Loucy (cell line): ENCODE data around the gene GAS7.

ENCODE experiments used
- H2AFZ ChIP-seq: fragments of 200-600 bp; sonication (generic); 2 replicates; pipeline ENCODE4 v1.6.0; 2016; ENCODE audit warnings: antibody characterized with exemption, mild to moderate bottlenecking, low read length, moderate library complexity
- H3F3A ChIP-seq: fragments of 200-600 bp; 2 replicates; pipeline ENCODE4 v1.6.0; 2016; ENCODE audit warnings: antibody characterized with exemption, low read depth, mild to moderate bottlenecking
- H3K27me3 ChIP-seq: fragments of 200-600 bp; sonication (generic); 2 replicates; pipeline ENCODE4 v1.6.1; 2014; ENCODE audit warnings: low read length, mild to moderate bottlenecking; ENCODE audit not compliant: insufficient read depth, poor library complexity, severe bottlenecking
- H3K36me3 ChIP-seq: fragments of 200-600 bp; sonication (generic); 2 replicates; pipeline ENCODE4 v1.6.1; 2016; ENCODE audit warnings: low read length; ENCODE audit not compliant: insufficient read depth
- H3K4me1 ChIP-seq: fragments of 200-600 bp; sonication (generic); 2 replicates; pipeline ENCODE4 v1.5.1; 2014; ENCODE audit warnings: low read length, mild to moderate bottlenecking; ENCODE audit not compliant: insufficient read depth, poor library complexity, severe bottlenecking
- H3K4me2 ChIP-seq: fragments of 200-600 bp; sonication (generic); 2 replicates; pipeline ENCODE4 v1.6.0; 2014; ENCODE audit warnings: antibody characterized with exemption, low read length, low read depth, mild to moderate bottlenecking; ENCODE audit not compliant: poor library complexity, severe bottlenecking
- H3K4me3 ChIP-seq: fragments of 200-600 bp; sonication (generic); 2 replicates; pipeline ENCODE4 v1.5.1; 2014; ENCODE audit warnings: low read length, mild to moderate bottlenecking, mixed read lengths; ENCODE audit not compliant: poor library complexity, severe bottlenecking
- H3K79me2 ChIP-seq: fragments of 200-600 bp; sonication (generic); 2 replicates; pipeline ENCODE4 v1.6.1; 2014; ENCODE audit warnings: low read length; ENCODE audit not compliant: insufficient read depth
- H3K9ac ChIP-seq: fragments of 200-600 bp; sonication (generic); 2 replicates; pipeline ENCODE4 v1.6.0; 2014; ENCODE audit warnings: mild to moderate bottlenecking, low read depth, low read length, moderate library complexity; ENCODE audit not compliant: poor library complexity, severe bottlenecking
- H3K9me2 ChIP-seq: fragments of 200-600 bp; sonication (generic); replicated peaks from 2 replicates; pipeline ENCODE4 v1.6.1; 2016; ENCODE audit warnings: low read depth, low read length, mixed read lengths
- H3K9me3 ChIP-seq: fragments of 200-600 bp; sonication (generic); 2 replicates; pipeline ENCODE4 v1.6.1; 2014; ENCODE audit warnings: mild to moderate bottlenecking, antibody characterized with exemption, low read length, low read depth; ENCODE audit not compliant: insufficient read depth
- H4K20me1 ChIP-seq: fragments of 200-600 bp; sonication (generic); 2 replicates; pipeline ENCODE4 v1.6.0; 2014; ENCODE audit warnings: antibody characterized with exemption, low read length, mild to moderate bottlenecking; ENCODE audit not compliant: insufficient read depth, poor library complexity, severe bottlenecking
- CTCF ChIP-seq: fragments of 200-600 bp; sonication (generic); conservative IDR thresholded peaks from 2 replicates; pipeline ENCODE4 v1.5.1; 2014; ENCODE audit warnings: mild to moderate bottlenecking, antibody characterized with exemption, low read length
- EZH2phosphoT487 ChIP-seq: fragments of 200-600 bp; IDR thresholded peaks from 2 replicates; pipeline ENCODE4 v1.6.1; 2018; ENCODE audit warnings: antibody characterized with exemption, mild to moderate bottlenecking, moderate library complexity, borderline replicate concordance

Gene GAS7

GRCh38 chr17:9999919-10000695 is 198.3 kb downstream of the GAS7 start:
- peaks cover 55% of the 10 kb centered on the region for H3K79me2 ChIP-seq
- no peak for TF ChIP-seq CTCF
- TF ChIP-seq EZH2phosphoT487 = no peak
- no peaks in the 10 kb centered on the region for H3K27me3 ChIP-seq
- H3F3A ChIP-seq = no peaks in the 10 kb centered on the region
- no peaks in the 10 kb centered on the region for H3K9me3 ChIP-seq
- no peaks in the 10 kb centered on the region for H3K36me3 ChIP-seq
- peaks cover 4% of the 10 kb centered on the region for H4K20me1 ChIP-seq
- H3K4me2 ChIP-seq = no peak overlapping the region
- H3K4me3 ChIP-seq = no peak overlapping the region
- no peaks in the 10 kb centered on the region for H3K4me1 ChIP-seq
- no peak overlapping the region for H2AFZ ChIP-seq
- H3K9ac ChIP-seq = no peak overlapping the region
- no peaks in the 10 kb centered on the region for H3K9me2 ChIP-seq

- Histone ChIP-seq H3K27me3 (no peaks in the 10 kb centered on the region), H3K4me3 (no peak overlapping the region), H4K20me1 (peaks cover 4% of the 10 kb centered on the region), H3K79me2 (peaks cover 45% of the 10 kb centered on the region), H3F3A (no peaks in the 10 kb centered on the region), H2AFZ (no peak overlapping the region), H3K9me3 (no peaks in the 10 kb centered on the region), H3K4me1 (no peaks in the 10 kb centered on the region), H3K9ac (no peak overlapping the region), H3K4me2 (no peak overlapping the region), H3K9me2 (no peaks in the 10 kb centered on the region), H3K36me3 (no peaks in the 10 kb centered on the region)
- TF ChIP-seq CTCF (no peak), EZH2phosphoT487 (no peak)
Observed at GRCh38 chr17:9998060-9998459, 200.3 kb downstream of the GAS7 start.

GRCh38 chr17:9994761-9995160 is 203.6 kb downstream of the GAS7 start:
- H3K79me2 ChIP-seq = peaks cover 52% of the 10 kb centered on the region
- H3K9ac ChIP-seq = no peak overlapping the region
- H3K27me3 ChIP-seq = no peaks in the 10 kb centered on the region

More at GRCh38 chr17:9994761-9995160, 203.6 kb downstream of the GAS7 start:
- no peak overlapping the region for H3K4me2 ChIP-seq
- H2AFZ ChIP-seq = no peak overlapping the region
- H3K9me3 ChIP-seq = no peaks in the 10 kb centered on the region
- H4K20me1 ChIP-seq = peaks cover 4% of the 10 kb centered on the region
- no peaks in the 10 kb centered on the region for H3K9me2 ChIP-seq
- no peaks in the 10 kb centered on the region for H3K4me1 ChIP-seq
- H3K36me3 ChIP-seq = no peaks in the 10 kb centered on the region
- H3K4me3 ChIP-seq = no peak overlapping the region
- TF ChIP-seq EZH2phosphoT487 (no peak), CTCF (no peak)
- no peaks in the 10 kb centered on the region for H3F3A ChIP-seq
